Endothelial cell of umbilical vein (primary cell): ENCODE data around the gene VIPR2.

Experiments used
- EZH2 ChIP-seq: IDR thresholded peaks from 2 replicates; pipeline ENCODE4 v1.6.1; 2012; ENCODE audit warnings: borderline replicate concordance, low read depth, mild to moderate bottlenecking, moderate library complexity, low read length, inconsistent platforms; ENCODE audit not compliant: severe bottlenecking
- GATA2 ChIP-seq: IDR thresholded peaks from 2 replicates; pipeline ENCODE4 v1.7.0; 2011; ENCODE audit warnings: low read depth, mild to moderate bottlenecking, moderate library complexity, mixed read lengths, low read length; ENCODE audit not compliant: insufficient read length, insufficient read depth
- POLR2A ChIP-seq: IDR thresholded peaks from 2 replicates; pipeline ENCODE4 v1.6.1; 2012; ENCODE audit warnings: low read depth, mild to moderate bottlenecking, control low read depth, low read length
- POLR2AphosphoS5 ChIP-seq: IDR thresholded peaks from 2 replicates; pipeline ENCODE4 v1.6.1; 2012; ENCODE audit warnings: low read depth, mild to moderate bottlenecking, control low read depth, low read length, moderate library complexity; ENCODE audit not compliant: insufficient read depth
- TF ChIP-seq, protein P1 (sequence below), 2 donors: IDR thresholded peaks; 1 replicate in 1 of 2; 2 replicates in 1 of 2; pipeline ENCODE4 v1.5.1; 2011; ENCODE audit warnings: low read length in 2 of 2, mild to moderate bottlenecking in 2 of 2, moderate library complexity in 2 of 2, control low read depth in 1 of 2, inconsistent platforms in 1 of 2, low read depth in 1 of 2; ENCODE audit not compliant: insufficient read depth in 1 of 2; ENCODE audit errors: extremely low read depth in 1 of 2

DNA sequence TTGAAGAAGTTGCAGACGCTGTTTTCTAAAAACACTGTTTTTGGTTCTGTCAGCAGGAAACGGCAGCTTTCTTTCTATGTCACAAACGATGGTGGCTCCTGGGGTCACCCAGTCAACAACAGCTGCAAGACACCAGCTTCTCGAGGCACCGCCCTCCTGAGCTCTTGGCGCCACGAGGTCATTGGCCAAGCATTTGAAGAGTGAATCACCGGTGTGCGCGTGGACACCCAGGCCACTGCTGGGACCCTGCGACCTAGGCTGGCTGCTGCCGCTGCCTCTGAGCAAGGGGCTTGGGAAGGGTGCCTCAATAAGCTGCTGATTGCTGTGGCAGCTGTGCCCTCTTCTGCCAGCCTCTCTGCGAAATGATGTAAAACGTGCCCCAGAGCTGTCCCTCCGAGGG, 22.5 kb upstream of the VIPR2 start:
- TF ChIP-seq, protein P1, sequence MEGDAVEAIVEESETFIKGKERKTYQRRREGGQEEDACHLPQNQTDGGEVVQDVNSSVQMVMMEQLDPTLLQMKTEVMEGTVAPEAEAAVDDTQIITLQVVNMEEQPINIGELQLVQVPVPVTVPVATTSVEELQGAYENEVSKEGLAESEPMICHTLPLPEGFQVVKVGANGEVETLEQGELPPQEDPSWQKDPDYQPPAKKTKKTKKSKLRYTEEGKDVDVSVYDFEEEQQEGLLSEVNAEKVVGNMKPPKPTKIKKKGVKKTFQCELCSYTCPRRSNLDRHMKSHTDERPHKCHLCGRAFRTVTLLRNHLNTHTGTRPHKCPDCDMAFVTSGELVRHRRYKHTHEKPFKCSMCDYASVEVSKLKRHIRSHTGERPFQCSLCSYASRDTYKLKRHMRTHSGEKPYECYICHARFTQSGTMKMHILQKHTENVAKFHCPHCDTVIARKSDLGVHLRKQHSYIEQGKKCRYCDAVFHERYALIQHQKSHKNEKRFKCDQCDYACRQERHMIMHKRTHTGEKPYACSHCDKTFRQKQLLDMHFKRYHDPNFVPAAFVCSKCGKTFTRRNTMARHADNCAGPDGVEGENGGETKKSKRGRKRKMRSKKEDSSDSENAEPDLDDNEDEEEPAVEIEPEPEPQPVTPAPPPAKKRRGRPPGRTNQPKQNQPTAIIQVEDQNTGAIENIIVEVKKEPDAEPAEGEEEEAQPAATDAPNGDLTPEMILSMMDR (IDR thresholded peaks at IDR 0.05; ENCODE audit: extremely low read depth in 1 of 2, insufficient read depth in 1 of 2, low read depth in 1 of 2, low read length in 2 of 2): no peak
- TF ChIP-seq POLR2A (no peak), GATA2 (no peak), EZH2 (no peak), POLR2AphosphoS5 (no peak)
